A673 (cell line): ENCODE results near the gene ZSWIM3. TPM values are rescaled to one million over a fixed set of nuclear protein-coding genes. Genes with fewer than 3 reads are reported as not detected.

ENCODE experiments used
- BruUV-seq: library from RNA; stranded (reverse); fragments of 400-500 nt; replicated peaks from 2 replicates; lab custom pipeline; 2021; lab: Mats Ljungman, UMichigan
- CTCF ChIA-PET: fragments of 300-600 bp; sonication (Branson Sonifier 250); formaldehyde crosslinking; loops from one replicate; lab custom pipeline; 2022; ENCODE audit warnings: antibody characterized with exemption; lab: Charles Lee
- POLR2A ChIA-PET: fragments of 300-600 bp; sonication (Branson Sonifier 250); formaldehyde crosslinking; loops from one replicate; lab custom pipeline; 2022; ENCODE audit warnings: antibody characterized with exemption; ENCODE audit not compliant: low non-redundant PET; lab: Charles Lee
- DNase-seq: peaks from one replicate; pipeline ENCODE4 v3.0.0-alpha.2; 2015; ENCODE audit warnings: low spot score
- H3K27ac ChIP-seq: fragments of 200-600 bp; sonication (generic); 2 replicates; pipeline ENCODE4 v1.5.1; 2016; ENCODE audit warnings: mixed run types, low read depth, mild to moderate bottlenecking, mixed read lengths, antibody characterized with exemption, low read length; ENCODE audit not compliant: poor library complexity, severe bottlenecking
- H3K27me3 ChIP-seq: fragments of 200-600 bp; sonication (generic); replicated peaks from 2 replicates; pipeline ENCODE4 v1.6.1; 2017; ENCODE audit warnings: mixed run types, low read depth, mild to moderate bottlenecking, mixed read lengths, antibody characterized with exemption, low read length; ENCODE audit not compliant: insufficient read depth, poor library complexity
- H3K36me3 ChIP-seq: fragments of 200-600 bp; sonication (generic); 2 replicates; pipeline ENCODE4 v1.6.1; 2016; ENCODE audit warnings: mixed run types, mild to moderate bottlenecking, mixed read lengths, antibody characterized with exemption, low read length; ENCODE audit not compliant: insufficient read depth, poor library complexity, severe bottlenecking
- H3K4me1 ChIP-seq: fragments of 200-600 bp; sonication (generic); 2 replicates; pipeline ENCODE4 v1.6.1; 2017; ENCODE audit warnings: mixed run types, mild to moderate bottlenecking, mixed read lengths, antibody characterized with exemption, low read length; ENCODE audit not compliant: insufficient read depth, poor library complexity, severe bottlenecking
- H3K4me3 ChIP-seq: fragments of 200-600 bp; sonication (generic); 2 replicates; pipeline ENCODE4 v1.5.1; 2016; ENCODE audit warnings: low read depth, mixed run types, mild to moderate bottlenecking, mixed read lengths, low read length; ENCODE audit not compliant: poor library complexity, severe bottlenecking
- H3K9me3 ChIP-seq: fragments of 200-600 bp; sonication (generic); 2 replicates; pipeline ENCODE4 v1.6.1; 2016; ENCODE audit warnings: mixed run types, low read depth, mild to moderate bottlenecking, mixed read lengths, antibody characterized with exemption, low read length; ENCODE audit not compliant: poor library complexity, severe bottlenecking
- CTCF ChIP-seq: fragments of 300-800, 200-600 bp; sonication (generic); conservative IDR thresholded peaks from 2 replicates; pipeline ENCODE4 v1.5.1; 2017; ENCODE audit warnings: low read depth, mild to moderate bottlenecking, antibody characterized with exemption, low read length, moderate library complexity, mixed read lengths
- EZH2 ChIP-seq: fragments of 200-600 bp; sonication (generic); IDR thresholded peaks from 2 replicates; pipeline ENCODE4 v1.6.1; 2017; ENCODE audit warnings: borderline replicate concordance, low read depth, mild to moderate bottlenecking, mixed read lengths, antibody characterized with exemption, low read length; ENCODE audit not compliant: poor library complexity, severe bottlenecking
- intact Hi-C: fragments of 100-400 bp; cut with micrococcal nuclease; formaldehyde crosslinking; loops from one replicate; pipeline ENCODE4 v1.10.0; 2022; ENCODE audit not compliant: unreplicated experiment
- total RNA-seq: library from RNA; stranded (reverse); gene quantifications from 2 replicates; pipeline ENCODE4 v1.2.3, GENCODE V29; 2021

Gene ZSWIM3
- total RNA-seq, 1 experiment from 2014 or later: 2.6 TPM

- peaks cover 8% of the 10 kb centered on the region for H3K4me1 ChIP-seq
- no peak for DNase-seq
- H3K27me3 ChIP-seq: no peaks in the 10 kb centered on the region
- peak overlapping the region; percentile 68 for H3K4me3 ChIP-seq
- intact Hi-C loops: no loop called here
- POLR2A ChIA-PET: interaction anchor here (0.7 kb wide), 1 partner anchor 35 kb away, joined by 4 read pairs; no protein-coding TSS in a partner anchor
- TF ChIP-seq EZH2 (no peak), CTCF (no peak)
- no TSS peak for BruUV-seq
- H3K9me3 ChIP-seq: no peaks in the 10 kb centered on the region
- no peak overlapping the region for H3K27ac ChIP-seq
- CTCF ChIA-PET: no interaction called here
- no peaks in the 10 kb centered on the region for H3K36me3 ChIP-seq
Measured at GRCh38 chr20:45834797-45835161, 22.6 kb upstream of the ZSWIM3 start.

GRCh38 chr20:45835329-45835765 lies 22.1 kb upstream of the ZSWIM3 start:
- CTCF ChIA-PET: no interaction called here
- no peak for TF ChIP-seq CTCF
- no peak for TF ChIP-seq EZH2
- Histone ChIP-seq H3K27ac (no peak overlapping the region), H3K36me3 (no peaks in the 10 kb centered on the region), H3K4me3 (no peak overlapping the region), H3K27me3 (no peaks in the 10 kb centered on the region), H3K4me1 (peaks cover 8% of the 10 kb centered on the region), H3K9me3 (no peaks in the 10 kb centered on the region)
- POLR2A ChIA-PET: no interaction called here
- BruUV-seq: no TSS peak
- intact Hi-C loops: no loop called here
- DNase-seq: no peak

GRCh38 chr20:45835825-45836224 lies 21.6 kb upstream of the ZSWIM3 start:
- Histone ChIP-seq H3K27ac (no peak overlapping the region), H3K36me3 (no peaks in the 10 kb centered on the region), H3K9me3 (no peaks in the 10 kb centered on the region), H3K4me1 (peaks cover 8% of the 10 kb centered on the region), H3K4me3 (no peak overlapping the region), H3K27me3 (no peaks in the 10 kb centered on the region)
- BruUV-seq: no TSS peak
- TF ChIP-seq CTCF: no peak
- no peak for TF ChIP-seq EZH2
- ChIA-PET CTCF (no interaction called here), POLR2A (no interaction called here)
- intact Hi-C loops: no loop called here
- DNase-seq: no peak
